DOHH2 (cell line): Measurements from ENCODE around the gene CAMTA1.

Experiments
- EZH2phosphoT487 ChIP-seq: fragments of 200-600 bp; sonication (generic); IDR thresholded peaks from 2 replicates; pipeline ENCODE4 v1.6.1; 2017; ENCODE audit warnings: borderline replicate concordance, mild to moderate bottlenecking, antibody characterized with exemption, low read length, moderate library complexity, mixed read lengths
- TF ChIP-seq, protein P1 (sequence below): fragments of 200-600 bp; sonication (generic); IDR thresholded peaks from one replicate; pipeline ENCODE4 v1.5.1; 2014; ENCODE audit warnings: antibody characterized with exemption, mild to moderate bottlenecking, low read depth, low read length; ENCODE audit not compliant: poor library complexity, severe bottlenecking

DNA sequence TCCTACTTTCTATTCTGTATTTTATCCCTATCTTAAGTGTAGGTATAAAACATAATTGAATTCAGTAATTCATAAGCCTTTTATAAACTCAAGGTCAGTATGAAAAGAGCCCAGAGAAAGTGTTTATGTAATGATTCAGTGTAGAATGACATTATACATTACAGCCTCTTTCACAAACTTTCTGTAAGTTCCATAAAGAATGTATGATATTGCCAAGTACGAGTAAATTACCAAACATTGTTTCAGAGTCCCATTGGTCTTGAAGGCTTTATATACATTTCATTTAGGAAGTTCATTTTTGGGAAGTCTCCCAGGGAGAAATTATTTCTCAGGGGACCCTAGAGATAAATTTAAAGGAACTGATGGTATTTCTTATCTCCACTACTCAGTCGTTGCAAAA lies 948.0 kb downstream of the CAMTA1 start:
- TF ChIP-seq, protein P1, sequence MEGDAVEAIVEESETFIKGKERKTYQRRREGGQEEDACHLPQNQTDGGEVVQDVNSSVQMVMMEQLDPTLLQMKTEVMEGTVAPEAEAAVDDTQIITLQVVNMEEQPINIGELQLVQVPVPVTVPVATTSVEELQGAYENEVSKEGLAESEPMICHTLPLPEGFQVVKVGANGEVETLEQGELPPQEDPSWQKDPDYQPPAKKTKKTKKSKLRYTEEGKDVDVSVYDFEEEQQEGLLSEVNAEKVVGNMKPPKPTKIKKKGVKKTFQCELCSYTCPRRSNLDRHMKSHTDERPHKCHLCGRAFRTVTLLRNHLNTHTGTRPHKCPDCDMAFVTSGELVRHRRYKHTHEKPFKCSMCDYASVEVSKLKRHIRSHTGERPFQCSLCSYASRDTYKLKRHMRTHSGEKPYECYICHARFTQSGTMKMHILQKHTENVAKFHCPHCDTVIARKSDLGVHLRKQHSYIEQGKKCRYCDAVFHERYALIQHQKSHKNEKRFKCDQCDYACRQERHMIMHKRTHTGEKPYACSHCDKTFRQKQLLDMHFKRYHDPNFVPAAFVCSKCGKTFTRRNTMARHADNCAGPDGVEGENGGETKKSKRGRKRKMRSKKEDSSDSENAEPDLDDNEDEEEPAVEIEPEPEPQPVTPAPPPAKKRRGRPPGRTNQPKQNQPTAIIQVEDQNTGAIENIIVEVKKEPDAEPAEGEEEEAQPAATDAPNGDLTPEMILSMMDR: no peak
- no peak for TF ChIP-seq EZH2phosphoT487
